HepG2 (cell line): ENCODE measurements around the gene COL5A2. TPM values are rescaled to one million over a fixed set of nuclear protein-coding genes. Genes with fewer than 3 reads are reported as not detected.

ENCODE experiments used
- ATAC-seq: fragments of 200-7000 bp; cut with Tn5 transposase; 3 replicates; pipeline ENCODE4 v1.9.1; 2020; ENCODE audit warnings: mild to moderate bottlenecking, moderate library complexity
- BruUV-seq: library from RNA; stranded (reverse); fragments of 400-500 nt; replicated peaks from 2 replicates; lab custom pipeline; 2021; lab: Mats Ljungman, UMichigan
- CTCF ChIA-PET: fragments of 300-600 bp; formaldehyde crosslinking; extraction: SDS; loops from one replicate; lab custom pipeline; 2021; ENCODE audit warnings: low total read pairs, inconsistent platforms, low intra/inter-chr PET ratio; lab: Yijun Ruan, JAX
- POLR2A ChIA-PET: fragments of 350-600 bp; sonication (Branson Sonifier 250); formaldehyde crosslinking; loops from one replicate; lab custom pipeline; 2020; ENCODE audit warnings: antibody characterized with exemption, inconsistent platforms; lab: Yijun Ruan, JAX
- DNase-seq: peaks from one replicate; pipeline ENCODE4 v3.0.0-alpha.2; 2015; ENCODE audit warnings: low spot score
- FAIRE-seq: peaks from 3 replicates; lab custom pipeline; 2011; peaks lifted over from hg19 to GRCh38; lab: Jason Lieb, UNC
- H2AFZ ChIP-seq: one replicate; pipeline ENCODE4 v1.6.1; 2011; ENCODE audit warnings: low read length, inconsistent platforms
- H3K27ac ChIP-seq: fragments of 300-600 bp; 3 replicates; pipeline ENCODE4 v1.8.0; 2011; ENCODE audit warnings: mixed run types, mild to moderate bottlenecking, mixed read lengths, low read length, inconsistent platforms; ENCODE audit not compliant: insufficient read depth; ENCODE audit errors: extremely low read length
- H3K27me3 ChIP-seq, 2 experiments: fragments of 200-600 bp in 1 of 2; 2 replicates in 1 of 2; 3 replicates in 1 of 2; pipeline versions ENCODE4 v1.6.0 to v1.8.0; 2011; ENCODE audit warnings: low read length in 2 of 2, mild to moderate bottlenecking in 2 of 2, moderate library complexity in 2 of 2, inconsistent platforms in 1 of 2; ENCODE audit not compliant: insufficient read depth in 2 of 2, control insufficient read depth in 1 of 2
- H3K36me3 ChIP-seq, 2 experiments: fragments of 200-600 bp in 1 of 2; replicated peaks in 1 of 2; 2 replicates in 1 of 2; 3 replicates in 1 of 2; pipeline versions ENCODE4 v1.5.1 to v1.8.0; 2011; ENCODE audit warnings: low read length in 2 of 2, inconsistent platforms in 1 of 2; ENCODE audit not compliant: insufficient read depth in 2 of 2, control insufficient read depth in 1 of 2
- H3K4me1 ChIP-seq: 2 replicates; pipeline ENCODE4 v1.5.1; 2012; ENCODE audit warnings: low read length, inconsistent platforms; ENCODE audit not compliant: insufficient read depth
- H3K4me2 ChIP-seq: 2 replicates; pipeline ENCODE4 v1.6.0; 2011; ENCODE audit warnings: low read depth, low read length, inconsistent platforms
- H3K4me3 ChIP-seq, 3 experiments: fragments of 200-600 bp in 1 of 3; sonication (generic), shearing (Covaris generic) in 1 of 3; replicated peaks in 1 of 3; 2 replicates each; pipeline ENCODE4 v1.5.1; 2011 to 2016; ENCODE audit warnings: low read length in 3 of 3, inconsistent platforms in 2 of 3, low read depth in 2 of 3, mild to moderate bottlenecking in 2 of 3, control low read depth in 1 of 3, mixed read lengths in 1 of 3; ENCODE audit not compliant: insufficient read depth in 1 of 3
- H3K79me2 ChIP-seq: one replicate; pipeline ENCODE4 v1.6.1; 2011; ENCODE audit warnings: low read length, inconsistent platforms; ENCODE audit not compliant: insufficient read depth
- H3K9ac ChIP-seq: 2 replicates; pipeline ENCODE4 v1.6.0; 2011; ENCODE audit warnings: mild to moderate bottlenecking, low read depth, low read length, inconsistent platforms; ENCODE audit not compliant: insufficient read depth
- H3K9me3 ChIP-seq: 2 replicates; pipeline ENCODE4 v1.5.1; 2012; ENCODE audit warnings: mild to moderate bottlenecking, low read length
- H4K20me1 ChIP-seq: 2 replicates; pipeline ENCODE4 v1.6.0; 2011; ENCODE audit warnings: inconsistent platforms, mild to moderate bottlenecking, low read length, moderate library complexity; ENCODE audit not compliant: insufficient read depth
- RERE ChIP-seq: IDR thresholded peaks from 2 replicates; pipeline ENCODE4 v1.6.1; 2016; ENCODE audit warnings: low read depth, missing genetic modification reagents, missing compliant biosample characterization
- RNF2 ChIP-seq: fragments of 450-650 bp; conservative IDR thresholded peaks from 2 replicates; pipeline ENCODE4 v1.6.1; 2016; ENCODE audit warnings: low read depth
- ZNF224 ChIP-seq: sonication (generic); formaldehyde crosslinking; IDR thresholded peaks from 2 replicates; pipeline ENCODE4 v1.5.0; 2020; ENCODE audit warnings: mild to moderate bottlenecking, missing genetic modification reagents
- ZNF280B ChIP-seq: sonication (generic); formaldehyde crosslinking; IDR thresholded peaks from 2 replicates; pipeline ENCODE4 v1.5.0; 2020; ENCODE audit warnings: missing genetic modification reagents, mild to moderate bottlenecking, borderline replicate concordance
- ZNF589 ChIP-seq: sonication (generic); formaldehyde crosslinking; conservative IDR thresholded peaks from 2 replicates; pipeline ENCODE4 v1.8.0; 2022; ENCODE audit warnings: mild to moderate bottlenecking, moderate library complexity, missing genetic modification reagents
- ZNF781 ChIP-seq: sonication (generic); formaldehyde crosslinking; IDR thresholded peaks from 2 replicates; pipeline ENCODE4 v1.5.1; 2020; ENCODE audit warnings: borderline replicate concordance, mild to moderate bottlenecking, missing genetic modification reagents; ENCODE audit errors: not compliant biosample characterization
- WGBS: methylation state at CpG from one replicate; pipeline ENCODE4 v1.1.6; 2017; ENCODE audit warnings: low lambda C conversion rate; 5-methylcytosine and 5-hydroxymethylcytosine counted together
- in situ Hi-C: cut with HindIII; loops from 2 replicates; pipeline ENCODE4 v1.10.0; 2017; ENCODE audit warnings: low pct_unique_long_range_greater_than_20kb; ENCODE audit not compliant: extremely low pct_ligation_motif_present
- intact Hi-C: fragments of 100-400 bp; cut with micrococcal nuclease; formaldehyde crosslinking; loops from one replicate; pipeline ENCODE4 v1.10.0; 2022; ENCODE audit not compliant: unreplicated experiment
- polyA plus RNA-seq, 8 experiments: library from polyadenylated mRNA; depleted of rRNA in 3 of 8; stranded (reverse) in 7 of 8; unstranded in 1 of 8; fragments of >200 nt; fragmentation: Illumina TruSeq in 4 of 8; extraction: Trizol in 4 of 8; gene quantifications; 2 replicates each; pipeline versions ENCODE4 v1.2.1 to v1.2.3, GENCODE V29; 2011 to 2016; ENCODE audit warnings: low read depth in 4 of 8, missing spikeins in 1 of 8, mixed read lengths in 1 of 8; ENCODE audit not compliant: insufficient read depth in 1 of 8
- total RNA-seq, 5 experiments: library from RNA; depleted of rRNA; stranded (reverse); fragments of >200 nt; fragmentation: Illumina TruSeq; extraction: Trizol; gene quantifications; 2 replicates each; pipeline ENCODE4 v1.2.3, GENCODE V29; 2016; ENCODE audit warnings: low read depth in 1 of 5

Gene COL5A2
- total and polyA plus RNA-seq, 2 of the 13 experiments (the other 11 are each of a cell fraction or from before 2014, with no cell fraction given): 0.83 to 1.5 TPM

- TF ChIP-seq RERE (CRISPR knock-in tag) (no peak), ZNF589 (CRISPR knock-in tag) (no peak), ZNF280B (no peak), RNF2 (no peak)
Observed at GRCh38 chr2:189210250-189211087, 30.9 kb upstream of the COL5A2 start (continued).

- in situ Hi-C loops (no loop called here), intact Hi-C loops (no loop called here)
- Histone ChIP-seq H3K9me3 (no peaks in the 10 kb centered on the region), H3K4me3 (no peak overlapping the region), H3K4me1 (no peaks in the 10 kb centered on the region), H2AFZ (no peak overlapping the region), H3K4me2 (no peak overlapping the region), H3K9ac (no peak overlapping the region), H3K27ac (no peak overlapping the region), H3K79me2 (no peaks in the 10 kb centered on the region), H4K20me1 (no peaks in the 10 kb centered on the region), H3K27me3 (no peaks in the 10 kb centered on the region), H3K36me3 (no peaks in the 10 kb centered on the region)
- FAIRE-seq: no peak
- BruUV-seq: no TSS peak
- no peak for ATAC-seq
- CTCF ChIA-PET: no interaction called here
- DNase-seq: no peak
- POLR2A ChIA-PET: no interaction called here
- 2% methylated on average over 1 of the region's 1 CpG for WGBS
- no peak for TF ChIP-seq ZNF224
- TF ChIP-seq ZNF781 (CRISPR knock-in tag): no peak
Observed at GRCh38 chr2:189208254-189208653, 28.7 kb upstream of the COL5A2 start.
